Endothelial cell of umbilical vein (primary cell): ENCODE data around the gene STAT5B. TPM values are rescaled to one million over a fixed set of nuclear protein-coding genes. Genes with fewer than 3 reads are reported as not detected.

Experiments
- BruUV-seq: library from RNA; stranded (reverse); fragments of 400-500 nt; replicated peaks from 2 replicates; lab custom pipeline; 2021; lab: Mats Ljungman, UMichigan
- CTCF ChIA-PET: fragments of 300-600, 350-600 bp; sonication (Branson Sonifier 250); formaldehyde crosslinking; loops from one replicate; lab custom pipeline; 2021; ENCODE audit warnings: antibody characterized with exemption, inconsistent platforms; lab: Charles Lee
- POLR2A ChIA-PET: fragments of 300-600, 350-600 bp; sonication (Branson Sonifier 250); formaldehyde crosslinking; loops from one replicate; lab custom pipeline; 2021; ENCODE audit warnings: antibody characterized with exemption, inconsistent platforms; lab: Charles Lee
- DNase-seq: peaks from one replicate; pipeline ENCODE4 v3.0.0-alpha.2; 2011; ENCODE audit warnings: low read depth, low spot score
- FAIRE-seq: peaks from 2 replicates; lab custom pipeline; 2011; peaks lifted over from hg19 to GRCh38; lab: Jason Lieb, UNC
- H2AFZ ChIP-seq: 2 replicates; pipeline ENCODE4 v1.6.0; 2012; ENCODE audit warnings: low read depth, low read length, control low read depth, inconsistent platforms
- H3K27ac ChIP-seq: 2 replicates; pipeline ENCODE4 v1.5.1; 2011; ENCODE audit warnings: low read depth, mild to moderate bottlenecking, control low read depth, low read length, moderate library complexity; ENCODE audit not compliant: insufficient read depth
- H3K27me3 ChIP-seq, 2 experiments: 2 replicates each; pipeline versions ENCODE4 v1.6.0 to v1.6.1; 2011; ENCODE audit warnings: low read length in 2 of 2, mixed read lengths in 1 of 2; ENCODE audit not compliant: control insufficient read depth in 2 of 2, insufficient read depth in 2 of 2
- H3K36me3 ChIP-seq, 2 experiments: 2 replicates in 1 of 2; 3 replicates in 1 of 2; pipeline ENCODE4 v1.5.1; 2011; ENCODE audit warnings: low read length in 2 of 2, mild to moderate bottlenecking in 1 of 2, moderate library complexity in 1 of 2; ENCODE audit not compliant: control insufficient read depth in 2 of 2, insufficient read depth in 2 of 2; ENCODE audit errors: extremely low read depth in 1 of 2
- H3K4me1 ChIP-seq: 3 replicates; pipeline ENCODE4 v1.5.1; 2011; ENCODE audit warnings: mild to moderate bottlenecking, low read length; ENCODE audit not compliant: control insufficient read depth, insufficient read depth; ENCODE audit errors: extremely low read depth
- H3K4me2 ChIP-seq: 2 replicates; pipeline ENCODE4 v1.6.1; 2011; ENCODE audit warnings: low read length, control low read depth, mixed read lengths; ENCODE audit not compliant: insufficient read depth
- H3K4me3 ChIP-seq, 3 experiments: fragments of 200-600 bp in 1 of 3; sonication (generic), shearing (Covaris generic) in 1 of 3; replicated peaks in 1 of 3; 2 replicates each; pipeline ENCODE4 v1.5.1; 2011 to 2016; ENCODE audit warnings: control low read depth in 3 of 3, low read length in 3 of 3, mild to moderate bottlenecking in 2 of 3, inconsistent platforms in 1 of 3, low read depth in 1 of 3, moderate library complexity in 1 of 3; ENCODE audit not compliant: insufficient read depth in 1 of 3
- H3K79me2 ChIP-seq: 2 replicates; pipeline ENCODE4 v1.6.0; 2012; ENCODE audit warnings: low read length, inconsistent platforms; ENCODE audit not compliant: control insufficient read depth, insufficient read depth
- H3K9ac ChIP-seq: replicated peaks from 2 replicates; pipeline ENCODE3; 2011; ENCODE audit warnings: low read length, control low read depth; ENCODE audit not compliant: insufficient read depth; ENCODE audit errors: extremely low read depth
- H3K9me1 ChIP-seq: replicated peaks from 3 replicates; pipeline ENCODE4 v1.6.0; 2011; ENCODE audit warnings: mild to moderate bottlenecking, low read length; ENCODE audit not compliant: control insufficient read depth, insufficient read depth; ENCODE audit errors: extremely low read depth
- H3K9me3 ChIP-seq: replicated peaks from 2 replicates; pipeline ENCODE4 v1.5.1; 2012; ENCODE audit warnings: low read length, inconsistent platforms; ENCODE audit not compliant: control insufficient read depth, insufficient read depth
- H4K20me1 ChIP-seq: replicated peaks from 2 replicates; pipeline ENCODE3; 2011; ENCODE audit warnings: mild to moderate bottlenecking, low read length; ENCODE audit not compliant: control insufficient read depth, insufficient read depth; ENCODE audit errors: extremely low read depth
- CTCF ChIP-seq, 2 donors: IDR thresholded peaks; 1 replicate in 1 of 2; 2 replicates in 1 of 2; pipeline ENCODE4 v1.5.1; 2011; ENCODE audit warnings: low read length in 2 of 2, mild to moderate bottlenecking in 2 of 2, moderate library complexity in 2 of 2, control low read depth in 1 of 2, inconsistent platforms in 1 of 2, low read depth in 1 of 2; ENCODE audit not compliant: insufficient read depth in 1 of 2; ENCODE audit errors: extremely low read depth in 1 of 2
- EZH2 ChIP-seq: IDR thresholded peaks from 2 replicates; pipeline ENCODE4 v1.6.1; 2012; ENCODE audit warnings: borderline replicate concordance, low read depth, mild to moderate bottlenecking, moderate library complexity, low read length, inconsistent platforms; ENCODE audit not compliant: severe bottlenecking
- FOS ChIP-seq: IDR thresholded peaks from 2 replicates; pipeline ENCODE4 v1.6.1; 2011; ENCODE audit warnings: mild to moderate bottlenecking, low read length, moderate library complexity, borderline replicate concordance; ENCODE audit not compliant: insufficient read depth
- GATA2 ChIP-seq: IDR thresholded peaks from 2 replicates; pipeline ENCODE4 v1.7.0; 2011; ENCODE audit warnings: low read depth, mild to moderate bottlenecking, moderate library complexity, mixed read lengths, low read length; ENCODE audit not compliant: insufficient read length, insufficient read depth
- JUN ChIP-seq: IDR thresholded peaks from 2 replicates; pipeline ENCODE4 v1.6.1; 2011; ENCODE audit warnings: borderline replicate concordance, low read depth; ENCODE audit not compliant: insufficient read length, insufficient read depth
- MAX ChIP-seq: IDR thresholded peaks from 2 replicates; pipeline ENCODE4 v1.6.1; 2011; ENCODE audit not compliant: insufficient read depth, insufficient read length
- MYC ChIP-seq: IDR thresholded peaks from one replicate; pipeline ENCODE4 v1.6.1; 2011; ENCODE audit warnings: mild to moderate bottlenecking, low read depth, low read length
- POLR2A ChIP-seq: IDR thresholded peaks from 2 replicates; pipeline ENCODE4 v1.6.1; 2012; ENCODE audit warnings: low read depth, mild to moderate bottlenecking, control low read depth, low read length
- POLR2AphosphoS5 ChIP-seq: IDR thresholded peaks from 2 replicates; pipeline ENCODE4 v1.6.1; 2012; ENCODE audit warnings: low read depth, mild to moderate bottlenecking, control low read depth, low read length, moderate library complexity; ENCODE audit not compliant: insufficient read depth
- dilution Hi-C: fragments of 300-500 bp; cut with MboI; formaldehyde crosslinking; loops from one replicate; pipeline ENCODE4 v1.15.0; 2019; ENCODE audit warnings: low sequenced_read_pairs; ENCODE audit not compliant: extremely low pct_ligation_motif_present
- intact Hi-C: fragments of 100-400 bp; cut with micrococcal nuclease; formaldehyde crosslinking; loops from one replicate; pipeline ENCODE4 v1.10.0; 2022
- polyA plus RNA-seq, 4 experiments: library from polyadenylated mRNA; depleted of rRNA in 3 of 4; stranded (reverse) in 3 of 4; unstranded in 1 of 4; fragments of >200 nt; gene quantifications; 2 replicates each; pipeline versions ENCODE4 v1.2.1 to v1.2.3, GENCODE V29; 2011 to 2012; ENCODE audit warnings: missing spikeins in 1 of 4
- total RNA-seq: library from RNA; stranded (reverse); gene quantifications from 2 replicates; pipeline ENCODE4 v1.2.3, GENCODE V29; 2021

STAT5B gene
- total and polyA plus RNA-seq, 2 donors (not counting 3 experiments of a cell fraction or from before 2014, with no cell fraction given): 43.3 to 53.7 TPM

- FAIRE-seq: no peak
- Histone ChIP-seq H3K4me3 (no peak overlapping the region), H2AFZ (no peak overlapping the region), H4K20me1 (no peaks in the 10 kb centered on the region), H3K36me3 (no peaks in the 10 kb centered on the region), H3K9ac (no peak overlapping the region), H3K27me3 (no peaks in the 10 kb centered on the region), H3K4me2 (no peak overlapping the region), H3K9me3 (no peaks in the 10 kb centered on the region), H3K79me2 (no peaks in the 10 kb centered on the region), H3K9me1 (no peaks in the 10 kb centered on the region), H3K27ac (no peak overlapping the region), H3K4me1 (peaks cover 4% of the 10 kb centered on the region)
- DNase-seq: no peak
- intact Hi-C loops: no loop called here
- no peak for TF ChIP-seq POLR2A
- no peak for TF ChIP-seq GATA2
- TF ChIP-seq MAX: no peak
- TF ChIP-seq EZH2: no peak
- no peak for TF ChIP-seq JUN
- TF ChIP-seq POLR2AphosphoS5: no peak
- TF ChIP-seq CTCF (IDR thresholded peaks at IDR 0.05; ENCODE audit: extremely low read depth in 1 of 2, insufficient read depth in 1 of 2, low read depth in 1 of 2, low read length in 2 of 2): no peak
- no peak for TF ChIP-seq MYC
- TF ChIP-seq FOS: no peak
- ChIA-PET POLR2A (no interaction called here), CTCF (no interaction called here)
- dilution Hi-C loops: no loop called here
- BruUV-seq: no TSS peak
Measured at GRCh38 chr17:42159796-42160530, 116.2 kb downstream of the STAT5B start.
